ENCODE results near the gene R3HCC1L. TPM values are rescaled to one million over a fixed set of nuclear protein-coding genes. Genes with fewer than 3 reads are reported as not detected.
A peak's percentile ranks its signal among the peaks of the same experiment; 100 is the strongest.

Gene R3HCC1L
- total and polyA plus RNA-seq, 9 of the 15 experiments (the other 6 are each of a cell fraction or from before 2014, with no cell fraction given), result 9.1 to 17.8 (median 12.6) TPM

DNA sequence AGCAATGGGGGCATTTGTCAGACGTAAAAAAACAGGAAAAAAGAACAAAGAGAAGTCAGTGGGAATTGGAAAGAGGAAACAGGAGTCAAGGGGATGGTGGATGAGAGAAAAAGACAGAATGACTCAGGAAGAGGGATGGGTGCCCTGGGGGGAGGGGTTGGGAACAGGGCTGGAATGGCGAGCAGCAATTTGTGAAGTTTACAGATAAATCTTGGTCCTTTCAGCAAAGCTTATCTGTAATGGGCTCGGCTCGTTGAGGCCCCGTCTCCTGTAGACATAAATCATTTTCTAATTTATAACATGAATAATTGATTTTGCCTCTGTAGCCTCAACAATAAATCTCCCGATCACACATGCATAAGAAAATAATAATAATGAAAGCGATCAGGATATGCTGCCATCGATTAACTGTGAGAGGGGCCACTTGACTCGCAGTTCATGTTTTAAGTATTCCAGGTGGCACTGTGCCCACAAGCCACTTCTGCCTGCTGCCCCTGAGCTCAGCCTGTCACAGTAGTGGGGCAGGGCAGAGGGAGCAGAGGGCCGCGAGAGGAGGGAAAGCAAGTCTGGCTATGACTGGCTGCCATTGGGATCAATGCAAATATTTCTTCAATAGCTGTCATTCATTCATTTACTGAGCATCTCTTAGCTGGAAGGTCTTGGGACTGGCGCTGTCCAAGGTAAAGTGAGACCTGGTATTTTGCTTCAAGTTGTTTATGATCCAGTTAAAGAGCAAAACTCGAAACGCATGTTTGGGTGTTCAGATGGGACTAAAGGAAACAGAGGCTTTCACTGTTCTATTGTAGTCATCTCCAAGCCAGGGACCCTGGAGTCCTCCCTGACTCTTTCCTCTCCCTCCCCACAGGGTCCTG, 47.4 kb upstream of the R3HCC1L start:
- POLR2A ChIA-PET, result interaction anchor here (0.6 kb wide), 1 partner anchor 21 kb away, joined by 3 read pairs; no protein-coding TSS in a partner anchor
- 0% methylated on average over 10 of the region's 14 CpGs for WGBS (ENCODE audit: insufficient coverage, low coverage, missing lambda C conversion rate)
- no peak for DNase-seq (ENCODE audit: extremely low read depth in 1 of 4, low spot score in 3 of 4)
- TF ChIP-seq MBD1 (CRISPR knock-in tag; IDR thresholded peaks at IDR 0.05) (no peak), PREB (CRISPR knock-in tag; IDR thresholded peaks at IDR 0.05) (no peak), ZNF316 (IDR thresholded peaks at IDR 0.05) (no peak)
- TF ChIP-seq, protein P1, sequence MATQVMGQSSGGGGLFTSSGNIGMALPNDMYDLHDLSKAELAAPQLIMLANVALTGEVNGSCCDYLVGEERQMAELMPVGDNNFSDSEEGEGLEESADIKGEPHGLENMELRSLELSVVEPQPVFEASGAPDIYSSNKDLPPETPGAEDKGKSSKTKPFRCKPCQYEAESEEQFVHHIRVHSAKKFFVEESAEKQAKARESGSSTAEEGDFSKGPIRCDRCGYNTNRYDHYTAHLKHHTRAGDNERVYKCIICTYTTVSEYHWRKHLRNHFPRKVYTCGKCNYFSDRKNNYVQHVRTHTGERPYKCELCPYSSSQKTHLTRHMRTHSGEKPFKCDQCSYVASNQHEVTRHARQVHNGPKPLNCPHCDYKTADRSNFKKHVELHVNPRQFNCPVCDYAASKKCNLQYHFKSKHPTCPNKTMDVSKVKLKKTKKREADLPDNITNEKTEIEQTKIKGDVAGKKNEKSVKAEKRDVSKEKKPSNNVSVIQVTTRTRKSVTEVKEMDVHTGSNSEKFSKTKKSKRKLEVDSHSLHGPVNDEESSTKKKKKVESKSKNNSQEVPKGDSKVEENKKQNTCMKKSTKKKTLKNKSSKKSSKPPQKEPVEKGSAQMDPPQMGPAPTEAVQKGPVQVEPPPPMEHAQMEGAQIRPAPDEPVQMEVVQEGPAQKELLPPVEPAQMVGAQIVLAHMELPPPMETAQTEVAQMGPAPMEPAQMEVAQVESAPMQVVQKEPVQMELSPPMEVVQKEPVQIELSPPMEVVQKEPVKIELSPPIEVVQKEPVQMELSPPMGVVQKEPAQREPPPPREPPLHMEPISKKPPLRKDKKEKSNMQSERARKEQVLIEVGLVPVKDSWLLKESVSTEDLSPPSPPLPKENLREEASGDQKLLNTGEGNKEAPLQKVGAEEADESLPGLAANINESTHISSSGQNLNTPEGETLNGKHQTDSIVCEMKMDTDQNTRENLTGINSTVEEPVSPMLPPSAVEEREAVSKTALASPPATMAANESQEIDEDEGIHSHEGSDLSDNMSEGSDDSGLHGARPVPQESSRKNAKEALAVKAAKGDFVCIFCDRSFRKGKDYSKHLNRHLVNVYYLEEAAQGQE (IDR thresholded peaks at IDR 0.05; ENCODE audit: borderline replicate concordance), result peak; percentile 77
- TF ChIP-seq, protein P1 (CRISPR knock-in tag; IDR thresholded peaks at IDR 0.05; ENCODE audit: low read depth), result no peak
- TF ChIP-seq, protein P2, sequence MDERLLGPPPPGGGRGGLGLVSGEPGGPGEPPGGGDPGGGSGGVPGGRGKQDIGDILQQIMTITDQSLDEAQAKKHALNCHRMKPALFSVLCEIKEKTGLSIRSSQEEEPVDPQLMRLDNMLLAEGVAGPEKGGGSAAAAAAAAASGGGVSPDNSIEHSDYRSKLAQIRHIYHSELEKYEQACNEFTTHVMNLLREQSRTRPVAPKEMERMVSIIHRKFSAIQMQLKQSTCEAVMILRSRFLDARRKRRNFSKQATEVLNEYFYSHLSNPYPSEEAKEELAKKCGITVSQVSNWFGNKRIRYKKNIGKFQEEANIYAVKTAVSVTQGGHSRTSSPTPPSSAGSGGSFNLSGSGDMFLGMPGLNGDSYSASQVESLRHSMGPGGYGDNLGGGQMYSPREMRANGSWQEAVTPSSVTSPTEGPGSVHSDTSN (CRISPR knock-in tag; IDR thresholded peaks at IDR 0.05; ENCODE audit: low read depth), result no peak
- TF ChIP-seq, protein P2 (tag; conservative IDR thresholded peaks at IDR 0.05; ENCODE audit: low read depth), result 0 out of 2 replicates have a peak, but pooled peaks have one; percentile 15

More for the DNA sequence above, 47.4 kb upstream of the R3HCC1L start:
- Histone ChIP-seq H3K36me3 (ENCODE audit: control insufficient read depth, insufficient read depth, low read length) (no peaks in the 10 kb centered on the region), H3K79me2 (ENCODE audit: control insufficient read depth, insufficient read depth, low read length) (no peaks in the 10 kb centered on the region), H3K9me3 (replicated peaks; ENCODE audit: control insufficient read depth, insufficient read depth, low read depth, low read length) (no peaks in the 10 kb centered on the region), H3K4me2 (ENCODE audit: insufficient read depth, low read length) (no peak overlapping the region), H3K9ac (ENCODE audit: insufficient read depth in 1 of 2, low read depth in 2 of 2, low read length in 2 of 2) (no peak overlapping the region), H2AFZ (ENCODE audit: low read depth, low read length) (no peak overlapping the region), H3K27me3 (ENCODE audit: control insufficient read depth in 2 of 2, insufficient read depth in 2 of 2, low read length in 2 of 2) (peaks cover 2 to 8% of the 10 kb centered on the region in 2 experiments; a peak in 1 of 5 replicates), H4K20me1 (replicated peaks; ENCODE audit: control insufficient read depth, insufficient read depth, low read length) (no peaks in the 10 kb centered on the region), H3K27ac (ENCODE audit: extremely low read depth, low read depth, low read length) (no peak overlapping the region), H3K9me1 (ENCODE audit: control insufficient read depth, insufficient read depth, low read length) (no peaks in the 10 kb centered on the region), H3K4me3 (no peak overlapping the region), H3K4me1 (replicated peaks in 1 of 2; ENCODE audit: control insufficient read depth in 2 of 2, insufficient read depth in 2 of 2, low read length in 2 of 2) (no peaks in the 10 kb centered on the region)
- in situ Hi-C loops (cut with MboI), result no loop called here
- intact Hi-C loops (cut with micrococcal nuclease), result no loop called here
- no TSS peak for BruUV-seq (replicated peaks)
- CTCF ChIA-PET (ENCODE audit: low intra/inter-chr PET ratio), result no interaction called here
- FAIRE-seq (no peak), ATAC-seq (no peak)
